ENCODE results near the gene ASAP3.

- TF ChIP-seq RAD21 (CRISPR knock-in tag; IDR thresholded peaks at IDR 0.05): no peak
- no peak for TF ChIP-seq SYNCRIP (IDR thresholded peaks at IDR 0.05; ENCODE audit: insufficient read depth, low read depth, low read length)
- no peak for TF ChIP-seq EZH2 (conservative IDR thresholded peaks at IDR 0.05; ENCODE audit: low read depth, low read length)
- no peak for TF ChIP-seq SRY (CRISPR knock-in tag; IDR thresholded peaks at IDR 0.05)
- no peak for TF ChIP-seq ZNF350 (CRISPR knock-in tag; IDR thresholded peaks at IDR 0.05; ENCODE audit: borderline replicate concordance, low read depth)
- no peak for TF ChIP-seq JUN (CRISPR knock-in tag; IDR thresholded peaks at IDR 0.05)
- no peak for TF ChIP-seq EP300 (IDR thresholded peaks at IDR 0.05; ENCODE audit: low read depth in 2 of 2, low read length in 2 of 2)
- TF ChIP-seq EP300 (CRISPR knock-in tag; IDR thresholded peaks at IDR 0.05; ENCODE audit: borderline replicate concordance): no peak
Measured at GRCh38 chr1:23436520-23437354, 47.2 kb downstream of the ASAP3 start.

All from HepG2 (cell line).